Right lobe of liver (tissue), 6 donors: ENCODE data around the gene HNRNPA2B1. TPM values are rescaled to one million over a fixed set of nuclear protein-coding genes. Genes with fewer than 3 reads are reported as not detected.

Experiments
- ATAC-seq, 4 donors: fragments of 200-7000 bp; cut with Tn5 transposase; one replicate each; pipeline ENCODE4 v1.9.1; 2020; ENCODE audit warnings: mild to moderate bottlenecking in 4 of 4, moderate library complexity in 4 of 4
- DNase-seq, 3 donors: peaks; one replicate each; pipeline ENCODE4 v3.0.0-alpha.2; 2020
- H3K27ac ChIP-seq, 3 donors: fragments of 200-600 bp; one replicate each; pipeline ENCODE4 v1.8.0; 2022
- H3K27me3 ChIP-seq, 2 donors: fragments of 200-600 bp; one replicate each; pipeline ENCODE4 v1.8.0; 2022
- H3K36me3 ChIP-seq, 4 donors: fragments of 200-600 bp; sonication (generic) in 1 of 4; one replicate each; pipeline versions ENCODE4 v1.5.1 to v1.8.0; 2017 to 2022; ENCODE audit warnings: control low read depth in 1 of 4
- H3K4me1 ChIP-seq, 4 donors: fragments of 200-600 bp; sonication (generic) in 1 of 4; one replicate each; pipeline versions ENCODE4 v1.5.1 to v1.8.0; 2017 to 2022; ENCODE audit warnings: control low read depth in 1 of 4
- H3K4me3 ChIP-seq, 3 donors: fragments of 200-600 bp; one replicate each; pipeline ENCODE4 v1.8.0; 2022
- H3K9me3 ChIP-seq, 4 donors: fragments of 200-600 bp; sonication (generic) in 1 of 4; one replicate each; pipeline versions ENCODE4 v1.5.1 to v1.8.0; 2017 to 2022; ENCODE audit warnings: control low read depth in 1 of 4
- POLR2A ChIP-seq: fragments of 450-650 bp; IDR thresholded peaks from one replicate; pipeline ENCODE4 v1.6.1; 2017; ENCODE audit warnings: antibody characterized with exemption, mild to moderate bottlenecking
- WGBS: methylation state at CpG from one replicate; pipeline ENCODE4 v1.1.6; 2018; ENCODE audit warnings: low coverage, low lambda C conversion rate; ENCODE audit not compliant: insufficient coverage; ENCODE audit errors: missing lambda C conversion rate; 5-methylcytosine and 5-hydroxymethylcytosine counted together
- intact Hi-C, 2 donors: fragments of 100-400 bp; cut with DNase I; formaldehyde crosslinking; loops; one replicate each; pipeline versions ENCODE4 v1.11.2 to v1.14.1; 2022
- total RNA-seq, 6 experiments: library from RNA; depleted of rRNA in 2 of 6; stranded (reverse); fragments of >200 nt in 2 of 6; fragmentation: NEBNext Ultra II Directional in 3 of 6; extraction: Animal tissue kit (Norgen Biotek cat#: 25700) in 3 of 6; gene quantifications; one replicate each; pipeline versions ENCODE4 v1.1.0 to v1.2.4, GENCODE V29; 2016 to 2023
- TF ChIP-seq, protein P1 (sequence below), 4 donors: fragments of 200-600 bp in 3 of 4; fragments of 450-650 bp in 1 of 4; IDR thresholded peaks; one replicate each; pipeline versions ENCODE4 v1.5.1 to v1.8.0; 2016 to 2022; ENCODE audit warnings: antibody characterized with exemption in 4 of 4, mild to moderate bottlenecking in 2 of 4
- donor health status: DM: no; HTN: yes; CAD: no.
- donor health status: DM: no; HTN: no; CAD: no.
- donor health status: DM: no; HTN: no; CAD: no.
- donor health status: DM: no; HTN: yes; CAD: no.
- donor health status: DM: no; HTN: yes; CAD: no.

Gene HNRNPA2B1
- total RNA-seq, 6 experiments from 2014 or later, result 93.5 to 252 (median 165) TPM

DNA sequence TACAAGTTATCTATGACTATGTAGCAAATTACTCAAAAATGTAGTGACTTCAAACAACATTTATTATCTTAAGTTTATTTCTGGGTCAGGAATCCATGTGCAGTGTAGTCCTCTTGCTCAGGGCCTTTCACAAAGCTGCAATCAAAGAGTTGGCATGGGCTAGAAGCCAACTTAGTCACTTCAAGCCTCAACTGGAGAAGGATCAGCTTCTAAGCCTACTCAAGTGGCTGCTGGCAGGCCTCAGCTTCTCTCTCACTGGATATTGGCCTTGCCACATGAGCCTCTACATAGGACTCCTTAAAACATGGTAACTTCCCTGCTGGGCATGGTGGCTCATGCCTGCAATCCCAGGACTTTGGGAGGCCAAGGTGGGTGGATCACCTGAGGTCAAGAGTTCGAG lies 53.5 kb downstream of the HNRNPA2B1 start:
- Histone ChIP-seq H3K4me1 (no peaks in the 10 kb centered on the region), H3K36me3 (no peaks in the 10 kb centered on the region), H3K27ac (no peak overlapping the region), H3K4me3 (no peak overlapping the region), H3K27me3 (no peaks in the 10 kb centered on the region), H3K9me3 (no peaks in the 10 kb centered on the region)
- WGBS, result 80% methylated on average over 1 of the region's 1 CpG
- ATAC-seq (no peak), DNase-seq (no peak)
- TF ChIP-seq, protein P1, sequence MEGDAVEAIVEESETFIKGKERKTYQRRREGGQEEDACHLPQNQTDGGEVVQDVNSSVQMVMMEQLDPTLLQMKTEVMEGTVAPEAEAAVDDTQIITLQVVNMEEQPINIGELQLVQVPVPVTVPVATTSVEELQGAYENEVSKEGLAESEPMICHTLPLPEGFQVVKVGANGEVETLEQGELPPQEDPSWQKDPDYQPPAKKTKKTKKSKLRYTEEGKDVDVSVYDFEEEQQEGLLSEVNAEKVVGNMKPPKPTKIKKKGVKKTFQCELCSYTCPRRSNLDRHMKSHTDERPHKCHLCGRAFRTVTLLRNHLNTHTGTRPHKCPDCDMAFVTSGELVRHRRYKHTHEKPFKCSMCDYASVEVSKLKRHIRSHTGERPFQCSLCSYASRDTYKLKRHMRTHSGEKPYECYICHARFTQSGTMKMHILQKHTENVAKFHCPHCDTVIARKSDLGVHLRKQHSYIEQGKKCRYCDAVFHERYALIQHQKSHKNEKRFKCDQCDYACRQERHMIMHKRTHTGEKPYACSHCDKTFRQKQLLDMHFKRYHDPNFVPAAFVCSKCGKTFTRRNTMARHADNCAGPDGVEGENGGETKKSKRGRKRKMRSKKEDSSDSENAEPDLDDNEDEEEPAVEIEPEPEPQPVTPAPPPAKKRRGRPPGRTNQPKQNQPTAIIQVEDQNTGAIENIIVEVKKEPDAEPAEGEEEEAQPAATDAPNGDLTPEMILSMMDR (IDR thresholded peaks at IDR 0.05), result no peak
- TF ChIP-seq POLR2A, result no peak
- intact Hi-C loops, result no loop called here

DNA sequence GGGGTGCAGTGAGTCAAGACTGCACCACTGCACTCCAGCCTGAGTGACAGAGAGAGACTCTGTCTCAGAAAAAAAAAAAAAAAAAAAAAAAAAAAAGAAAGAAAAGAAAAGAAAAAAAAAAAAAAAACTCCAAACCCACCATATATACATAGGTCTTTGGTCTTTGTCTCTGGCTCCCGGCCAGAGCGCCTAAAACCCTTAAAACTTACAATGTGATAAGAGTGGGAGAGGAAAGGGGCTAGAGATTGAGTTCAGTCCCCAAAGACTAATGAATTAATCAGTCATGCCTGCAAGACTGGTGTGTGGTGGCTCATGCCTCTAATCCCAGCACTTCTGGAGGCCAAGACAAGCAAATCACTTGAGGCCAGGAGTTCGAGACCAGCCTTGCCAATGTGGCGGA lies 55.3 kb downstream of the HNRNPA2B1 start:
- TF ChIP-seq, protein P1 (IDR thresholded peaks at IDR 0.05), result no peak
- TF ChIP-seq POLR2A, result no peak
- H3K27me3 ChIP-seq, result no peaks in the 10 kb centered on the region
- intact Hi-C loops, result no loop called here
- no peaks in the 10 kb centered on the region for H3K4me1 ChIP-seq
- no peak overlapping the region for H3K27ac ChIP-seq
- H3K9me3 ChIP-seq, result no peaks in the 10 kb centered on the region
- 69% methylated on average over 4 of the region's 4 CpGs for WGBS
- H3K36me3 ChIP-seq, result no peaks in the 10 kb centered on the region
- DNase-seq (no peak), ATAC-seq (no peak)
- H3K4me3 ChIP-seq, result no peak overlapping the region

DNA sequence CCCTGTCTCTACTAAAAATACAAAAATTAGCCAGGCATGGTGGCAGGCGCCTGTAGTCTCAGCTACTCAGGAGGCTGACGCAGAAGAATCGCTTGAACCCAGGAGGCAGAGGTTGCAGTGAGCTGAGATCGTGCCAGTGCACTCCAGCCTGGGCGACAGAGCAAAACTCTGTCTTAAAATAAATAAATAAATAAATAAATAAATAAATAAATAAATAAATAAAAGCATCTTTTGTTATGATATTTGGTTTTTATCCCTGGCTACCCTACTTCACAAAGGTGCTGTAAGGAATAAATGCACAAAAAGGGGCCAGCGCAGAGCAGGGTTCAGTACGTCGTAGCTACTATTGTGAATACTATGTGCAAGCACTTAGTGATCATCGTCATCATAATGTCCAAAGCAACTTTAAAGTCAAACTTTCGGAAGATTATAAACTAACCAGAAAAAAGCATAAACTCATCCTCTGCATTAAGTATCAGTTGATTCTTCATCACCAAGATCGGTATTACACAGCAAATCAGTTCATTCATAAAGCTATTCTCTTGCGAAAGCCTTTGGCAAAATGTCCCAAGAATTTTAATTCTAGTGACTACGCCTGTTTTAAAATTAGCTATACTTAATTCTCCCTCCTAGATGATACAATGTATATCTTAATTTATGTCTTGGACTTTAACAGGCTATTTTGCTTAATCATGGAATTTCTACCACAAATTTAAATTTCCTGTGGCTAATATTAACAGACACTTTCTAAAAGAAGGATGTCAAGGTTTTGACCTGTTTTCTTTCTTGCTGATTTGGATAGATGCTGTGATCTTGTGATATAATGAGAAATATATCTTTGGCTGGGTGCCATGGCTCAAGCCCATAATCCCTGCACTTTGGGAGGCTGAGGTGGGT lies 56.1 kb downstream of the HNRNPA2B1 start:
- WGBS, result 83% methylated on average over 13 of the region's 13 CpGs
- no peak overlapping the region for H3K27ac ChIP-seq
- ATAC-seq (no peak), DNase-seq (no peak)
- no peaks in the 10 kb centered on the region for H3K27me3 ChIP-seq
- intact Hi-C loops, result no loop called here
- TF ChIP-seq, protein P1 (IDR thresholded peaks at IDR 0.05), result no peak
- no peak for TF ChIP-seq POLR2A
- no peaks in the 10 kb centered on the region for H3K9me3 ChIP-seq
- H3K4me1 ChIP-seq, result no peaks in the 10 kb centered on the region
- H3K4me3 ChIP-seq, result no peak overlapping the region
- no peaks in the 10 kb centered on the region for H3K36me3 ChIP-seq

DNA sequence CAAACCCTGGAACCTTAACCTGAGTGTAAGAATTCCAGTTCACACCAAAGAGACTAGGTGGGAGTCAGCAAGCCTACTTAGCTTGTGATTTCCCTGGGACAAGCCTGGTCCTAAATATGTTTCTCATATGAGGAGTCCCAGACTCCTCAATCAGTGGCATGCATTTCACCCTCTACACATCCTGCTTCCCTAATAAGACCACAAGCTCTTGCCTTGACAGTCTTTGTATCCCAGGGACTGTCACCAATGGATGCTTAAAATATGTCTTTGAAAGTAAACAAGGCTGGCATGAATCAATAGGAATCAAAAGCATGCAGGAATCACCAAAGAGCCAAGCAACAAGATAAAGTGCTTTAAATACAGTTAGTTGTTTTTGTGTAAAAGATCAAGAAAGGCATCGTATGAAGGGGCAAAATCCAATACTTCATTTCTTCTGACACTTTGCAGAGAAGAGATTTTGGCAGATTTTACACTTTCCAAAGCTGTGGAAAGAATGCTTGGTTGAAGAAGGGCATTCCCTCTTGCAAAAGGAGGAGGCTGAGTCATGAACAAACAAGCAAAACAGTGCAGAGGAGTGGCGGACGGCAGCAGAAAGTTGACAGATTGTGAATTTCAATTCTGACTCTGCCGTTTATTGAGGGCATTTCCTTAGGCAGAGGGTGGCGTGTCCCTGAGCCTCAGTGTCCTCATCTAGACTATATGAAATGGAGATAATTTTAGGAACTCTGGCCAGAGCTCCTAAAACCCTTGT lies 57.1 kb downstream of the HNRNPA2B1 start:
- WGBS, result 50% methylated on average over 5 of the region's 5 CpGs
- TF ChIP-seq POLR2A, result no peak
- TF ChIP-seq, protein P1 (IDR thresholded peaks at IDR 0.05), result no peak
- Histone ChIP-seq H3K27ac (no peak overlapping the region), H3K9me3 (no peaks in the 10 kb centered on the region), H3K27me3 (no peaks in the 10 kb centered on the region), H3K4me1 (no peaks in the 10 kb centered on the region), H3K36me3 (no peaks in the 10 kb centered on the region), H3K4me3 (no peak overlapping the region)
- ATAC-seq (no peak), DNase-seq (no peak)
- intact Hi-C loops, result no loop called here
